ENCODE results near the gene GALNT17.

Gene GALNT17

DNA sequence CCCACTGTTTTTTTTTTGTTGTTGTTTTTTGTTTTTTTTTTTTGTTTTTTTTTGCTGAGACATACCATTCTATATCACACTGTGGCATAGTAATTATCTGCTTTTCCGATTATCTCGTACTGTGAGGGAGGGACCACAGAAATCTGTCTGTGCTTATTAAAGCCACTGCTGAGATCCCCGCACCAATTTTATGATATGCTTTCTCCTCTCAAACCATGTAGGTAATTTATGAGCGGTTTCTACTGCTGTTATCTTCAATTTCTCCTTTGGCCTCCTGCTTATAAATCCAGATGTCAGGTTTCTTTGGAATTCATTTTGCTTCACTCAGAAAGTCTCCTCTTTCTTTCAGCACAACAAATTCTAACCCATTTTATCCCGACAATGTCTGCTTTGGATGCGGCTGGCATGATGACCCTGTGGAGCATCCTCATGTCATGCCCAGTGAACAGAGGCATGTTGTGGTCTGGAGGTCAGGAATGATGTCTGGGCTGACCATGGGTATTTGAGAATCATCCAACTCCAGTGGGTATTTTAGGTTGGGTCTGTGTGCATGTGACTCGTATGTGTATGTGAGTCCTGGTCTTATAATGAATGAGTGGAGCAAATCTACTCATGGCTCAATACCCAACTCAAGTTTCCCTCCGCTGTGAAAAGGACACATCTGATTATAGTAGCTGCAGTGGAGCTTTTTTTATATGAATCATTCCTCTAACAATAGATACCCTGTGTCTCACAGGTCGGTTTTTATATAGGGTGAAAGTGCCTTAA is 213.4 kb downstream of the GALNT17 start:
- DNase-seq, result no peak

DNA sequence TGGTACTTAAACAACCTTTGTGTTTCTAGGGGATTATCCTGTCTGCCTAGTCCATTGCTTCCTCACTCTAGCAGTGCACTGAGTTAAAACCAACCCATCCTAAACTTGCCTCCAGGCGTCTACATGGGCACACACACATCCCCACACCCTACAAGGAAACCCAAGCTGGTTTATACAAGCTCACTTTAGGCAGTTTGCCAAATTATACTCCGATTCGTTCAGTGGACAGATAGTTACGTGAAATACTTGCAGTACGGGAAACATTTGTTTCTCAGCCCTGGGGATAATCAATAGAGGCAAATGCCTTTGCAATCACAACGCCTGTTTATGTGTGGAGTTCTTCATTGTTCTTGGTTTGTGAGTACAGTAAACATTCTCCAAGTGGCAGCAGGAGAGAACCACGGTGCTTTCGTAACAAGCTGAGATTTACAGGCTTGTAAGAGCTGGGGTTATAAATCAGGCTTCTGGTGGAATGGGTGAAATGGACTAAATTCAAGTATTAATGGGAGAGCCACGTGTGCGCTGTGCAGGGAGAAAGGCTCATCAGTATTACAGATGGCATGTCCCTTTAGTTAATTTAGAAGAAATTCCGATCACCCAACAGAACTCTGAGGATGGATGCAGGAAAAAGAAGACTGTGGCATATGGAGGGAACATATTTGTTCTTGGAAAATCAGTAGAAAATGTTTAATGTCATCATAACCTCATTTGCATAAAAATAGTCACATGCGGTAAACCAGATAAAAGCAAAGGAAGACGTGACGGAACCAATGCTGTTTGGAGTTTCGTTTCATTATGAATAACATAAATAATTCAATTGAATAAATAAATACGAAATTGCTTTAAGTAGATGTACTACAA is 217.1 kb downstream of the GALNT17 start:
- DNase-seq, result no peak

DNA sequence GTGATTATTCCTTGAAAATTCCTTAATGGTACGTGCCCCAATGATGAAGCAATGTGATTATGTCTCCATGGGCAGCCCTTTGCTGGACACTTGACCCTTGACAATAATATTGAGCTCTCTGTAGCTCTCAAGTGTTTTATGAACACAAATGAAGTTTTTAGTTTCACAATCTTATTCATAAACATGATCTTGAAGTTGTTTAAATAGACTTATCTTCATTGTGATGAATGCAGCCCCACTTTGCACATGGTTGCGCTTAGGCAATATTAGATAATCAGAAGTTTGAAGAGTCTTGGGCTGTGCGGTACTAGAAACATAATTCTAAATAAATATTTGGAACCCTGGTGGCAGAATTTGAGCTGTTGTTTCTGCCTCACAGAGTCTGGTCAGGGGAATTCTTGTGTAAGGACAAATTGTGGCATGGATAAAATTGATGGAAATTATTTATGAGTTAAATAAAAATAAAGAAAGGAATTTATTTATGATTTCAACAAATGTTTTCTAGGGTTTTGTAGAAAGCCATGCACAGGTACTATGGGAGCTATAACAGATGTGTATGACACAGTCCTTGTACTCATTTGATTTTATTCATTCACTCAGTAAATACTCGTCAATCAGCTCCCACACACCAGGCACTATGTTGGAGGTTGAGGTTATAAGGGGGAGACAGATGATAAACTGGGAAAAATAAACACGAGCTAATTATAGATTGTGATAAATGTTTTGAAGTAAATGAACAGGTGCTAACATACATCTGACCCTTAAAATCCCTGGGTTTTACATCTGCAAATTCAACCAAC is 217.9 kb downstream of the GALNT17 start:
- DNase-seq, result no peak

DNA sequence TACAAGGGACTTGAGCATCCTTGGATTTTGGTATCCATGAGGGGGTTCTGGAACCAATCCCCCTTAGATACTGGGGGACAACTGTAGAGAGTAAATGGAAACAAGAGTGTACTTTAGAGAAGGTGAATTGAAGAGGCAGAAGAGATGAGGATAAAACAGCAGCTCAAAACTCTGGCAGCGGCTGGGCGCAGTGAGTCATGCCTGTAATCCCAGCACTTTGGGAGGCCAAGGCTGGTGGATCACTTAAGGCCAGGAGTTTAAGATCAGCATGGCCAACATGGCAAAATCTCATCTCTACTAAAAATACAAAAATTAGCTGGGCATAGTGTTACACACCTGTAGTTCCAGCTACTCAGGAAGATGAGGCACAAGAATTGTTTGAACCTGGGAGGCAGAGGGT is 218.7 kb downstream of the GALNT17 start:
- no peak for DNase-seq

DNA sequence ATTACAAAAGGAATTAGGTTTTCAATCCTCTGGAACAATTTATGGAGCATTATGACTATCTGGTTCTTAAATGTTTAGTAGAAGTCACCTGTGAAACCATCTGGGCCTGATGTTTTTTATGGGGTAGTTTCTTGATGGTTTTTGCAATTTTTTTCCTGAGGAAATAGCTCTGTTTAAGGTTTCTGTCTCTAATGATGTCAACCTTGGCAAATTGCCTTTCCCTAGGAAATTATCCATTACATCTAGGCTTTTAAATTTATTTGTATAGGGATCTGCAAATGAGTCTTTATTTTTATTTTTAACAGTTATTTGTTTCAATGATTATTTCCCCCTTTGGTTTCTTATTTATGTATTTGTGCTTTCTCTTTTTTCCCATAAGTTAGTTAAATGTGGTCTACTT is 222.8 kb downstream of the GALNT17 start:
- DNase-seq, result no peak

DNA sequence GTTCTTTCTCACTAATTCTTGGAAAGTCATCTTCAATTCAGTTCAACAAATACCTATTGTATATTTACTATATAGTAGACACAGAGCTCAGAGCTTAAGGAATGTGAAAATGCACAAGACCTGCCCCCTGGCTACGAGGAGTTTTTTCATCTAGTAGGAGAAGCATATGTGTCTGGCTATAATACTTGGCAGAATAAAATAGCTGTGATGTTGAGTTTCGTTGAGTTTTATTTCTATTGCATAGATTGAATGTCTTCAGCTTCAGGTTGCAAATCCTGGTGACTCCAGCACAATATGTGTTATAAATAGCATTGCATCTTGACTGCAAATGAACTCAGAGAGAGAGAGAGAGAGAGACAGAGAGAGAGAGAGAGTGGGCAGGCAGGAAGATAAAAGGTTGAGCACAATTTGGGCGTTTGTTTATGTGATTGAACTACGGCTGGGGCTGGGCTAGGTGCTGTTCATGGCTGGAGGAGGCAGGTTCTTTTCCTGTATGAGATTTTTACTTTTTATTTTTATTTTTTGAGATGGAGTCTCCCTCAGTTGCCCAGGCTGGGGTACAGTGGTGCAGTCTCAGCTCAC is 229.6 kb downstream of the GALNT17 start:
- DNase-seq, result no peak

DNA sequence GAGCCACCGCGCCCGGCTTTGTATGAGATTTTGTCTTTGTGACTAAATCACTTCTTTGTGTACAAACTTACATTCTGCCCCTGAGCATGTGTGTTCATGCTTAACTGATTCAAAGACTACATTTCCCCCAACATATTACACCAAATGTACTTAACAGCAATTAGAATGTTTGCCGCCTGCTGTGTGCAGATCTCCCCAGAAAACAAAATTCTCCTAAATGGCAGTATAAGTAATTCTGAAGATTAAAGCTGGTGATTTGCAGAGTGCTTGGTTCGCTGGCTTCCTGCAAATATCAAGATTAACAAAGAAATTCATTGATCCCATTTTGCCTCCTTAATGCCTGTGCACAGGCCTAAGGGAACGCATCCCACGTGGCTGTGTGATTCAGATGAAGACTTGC is 230.3 kb downstream of the GALNT17 start:
- no peak for DNase-seq

DNA sequence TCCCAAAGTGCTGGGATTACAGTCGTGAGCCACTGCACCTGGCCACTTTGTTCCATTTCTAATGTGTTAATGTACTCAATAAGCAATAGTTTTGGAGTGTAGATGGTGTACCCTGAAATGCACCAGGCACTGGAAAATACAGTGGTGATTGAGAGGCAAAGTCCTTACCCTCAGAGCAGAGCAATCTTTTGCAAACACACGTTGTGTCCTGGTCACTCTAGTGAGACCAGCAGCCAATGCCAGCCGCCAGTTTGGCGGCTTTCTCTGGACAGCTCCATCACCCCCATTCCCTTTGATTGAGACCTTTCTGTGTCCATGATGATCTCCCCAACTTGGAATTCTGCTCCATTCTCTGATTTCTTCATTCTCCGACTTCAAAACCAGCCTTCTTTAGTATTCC is 231.3 kb downstream of the GALNT17 start:
- DNase-seq, result no peak

DNA sequence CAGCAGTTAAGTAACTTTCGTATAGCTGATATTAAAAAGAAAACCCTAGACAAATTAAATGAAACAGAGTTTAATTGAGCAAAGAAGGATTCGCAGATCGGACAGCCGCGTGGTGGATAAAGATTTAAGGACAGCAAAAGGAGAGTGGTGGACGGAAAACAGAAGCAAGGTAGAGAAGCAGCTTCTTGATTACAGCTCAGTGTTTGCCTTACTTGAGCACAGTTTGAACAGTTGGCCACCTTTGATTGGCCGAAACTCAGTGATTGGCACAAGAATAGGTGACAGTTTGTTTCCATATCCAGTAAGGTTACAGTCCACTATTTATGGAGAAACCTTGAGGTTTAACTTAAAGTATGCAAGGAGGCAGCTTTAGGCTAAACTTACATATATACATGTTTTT is 231.7 kb downstream of the GALNT17 start:
- no peak for DNase-seq

DNA sequence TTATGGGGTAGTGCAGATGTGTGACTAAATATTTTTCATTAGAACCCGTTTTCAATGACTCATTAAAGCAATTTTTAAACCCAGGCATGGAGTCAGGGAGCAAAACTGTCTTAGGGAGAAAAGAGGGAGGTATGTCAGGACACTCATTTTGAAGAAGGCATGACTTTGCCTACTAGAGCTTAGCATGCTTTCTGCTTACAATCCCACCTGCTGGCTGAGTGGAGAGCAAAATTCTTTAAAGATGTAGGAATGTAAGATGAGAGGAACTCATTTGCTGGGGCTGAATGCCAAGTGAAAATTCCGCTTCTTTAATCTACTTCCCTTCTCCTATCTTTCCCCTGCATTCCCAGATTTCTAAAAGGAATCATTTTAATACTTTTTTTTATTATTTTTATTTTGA is 232.6 kb downstream of the GALNT17 start:
- no peak for DNase-seq

DNA sequence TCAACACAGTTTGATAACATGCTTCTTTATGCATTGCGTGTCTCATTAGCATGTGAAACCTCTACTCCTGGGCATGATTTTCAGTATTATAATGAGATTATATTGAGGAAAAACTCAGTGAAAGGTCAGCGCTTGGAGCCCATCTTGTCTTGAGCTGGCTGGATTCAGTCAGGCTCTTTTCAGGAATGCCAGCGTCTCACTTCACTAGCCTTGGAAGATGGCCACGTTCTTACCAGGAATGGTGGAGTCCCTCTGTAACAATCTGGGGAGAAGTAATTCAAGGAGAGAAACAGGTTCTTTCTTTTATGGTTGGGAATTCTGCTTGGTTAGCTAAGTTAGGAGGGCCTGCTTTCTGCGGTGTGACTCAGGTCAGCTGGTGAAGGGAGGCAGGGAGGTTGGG is 241.0 kb downstream of the GALNT17 start:
- no peak for DNase-seq

DNA sequence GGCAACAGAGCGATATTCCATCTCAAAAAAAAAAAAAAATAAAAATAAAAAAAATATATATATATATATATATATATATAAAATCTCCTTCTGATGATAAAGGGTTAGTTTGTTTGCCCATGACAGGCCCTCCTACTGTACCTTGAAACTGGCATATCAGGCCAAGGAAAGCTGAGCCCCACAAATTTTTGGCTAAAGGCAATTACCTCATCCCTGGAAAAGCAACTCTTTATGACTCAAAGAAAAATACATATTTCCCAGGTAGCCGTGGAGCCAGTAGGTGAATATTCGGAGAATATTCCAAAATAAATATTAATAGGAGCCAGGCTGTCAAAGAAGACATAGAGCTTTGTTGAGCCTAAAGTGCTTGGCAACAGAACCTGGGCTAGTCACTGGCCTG is 245.1 kb downstream of the GALNT17 start:
- DNase-seq, result no peak

DNA sequence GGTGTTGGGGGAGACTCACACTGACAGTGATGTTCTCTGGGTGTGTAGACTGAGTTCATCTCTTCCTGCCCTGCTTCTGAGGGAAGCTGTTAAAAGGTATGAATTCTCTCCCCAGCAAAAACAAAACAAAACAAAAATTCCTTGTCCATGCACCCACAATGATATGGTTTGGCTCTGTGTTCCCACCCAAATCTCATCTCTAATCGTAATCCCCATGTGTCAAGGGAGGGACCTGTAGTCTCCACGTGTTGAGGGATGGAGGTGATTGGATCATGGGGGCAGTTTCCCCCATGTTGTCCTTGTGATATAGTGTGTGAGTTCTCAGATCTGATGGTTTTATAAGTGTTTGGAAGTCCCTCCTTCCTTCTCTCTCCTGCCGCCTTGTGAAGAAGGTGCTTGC is 245.5 kb downstream of the GALNT17 start:
- DNase-seq, result no peak

DNA sequence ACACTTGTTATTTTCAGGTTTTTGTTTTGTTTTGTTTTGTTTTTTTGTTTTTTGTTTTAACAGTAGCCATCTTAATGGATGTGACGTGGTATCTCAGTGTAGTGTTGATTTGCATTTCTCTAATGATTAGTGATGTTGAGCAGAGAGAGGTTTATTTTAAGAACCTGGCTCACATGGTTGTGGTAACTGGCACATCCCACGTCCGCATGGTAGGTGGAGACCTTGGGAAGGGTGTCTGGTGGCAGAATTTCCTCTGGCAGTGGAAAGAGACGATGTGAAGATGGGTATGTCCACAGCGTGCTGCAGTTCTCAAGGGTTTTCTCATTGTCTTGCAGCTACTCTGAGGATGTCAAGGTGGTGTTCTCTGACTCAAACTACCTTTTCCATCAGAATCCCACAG is 252.2 kb downstream of the GALNT17 start:
- DNase-seq, result no peak

DNA sequence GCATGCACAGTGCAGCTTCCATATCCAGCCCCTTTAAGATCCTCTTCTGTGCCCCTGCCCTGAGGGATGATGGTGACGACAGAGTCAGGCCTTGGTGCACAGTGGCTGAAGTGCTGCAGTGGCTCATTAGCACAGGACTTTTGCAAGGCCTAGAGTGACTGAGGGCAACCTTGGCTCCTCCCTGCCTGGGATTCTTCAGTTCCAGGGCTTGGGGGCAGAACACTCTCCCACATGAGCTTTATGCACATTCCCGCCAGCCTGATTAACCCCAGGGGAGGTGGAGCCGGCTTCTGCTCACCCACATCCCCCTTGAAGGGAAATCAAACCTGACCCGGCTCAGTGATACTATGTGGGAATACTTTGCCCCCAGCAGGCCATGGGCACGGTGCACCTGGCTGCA is 253.4 kb downstream of the GALNT17 start:
- no peak for DNase-seq

DNA sequence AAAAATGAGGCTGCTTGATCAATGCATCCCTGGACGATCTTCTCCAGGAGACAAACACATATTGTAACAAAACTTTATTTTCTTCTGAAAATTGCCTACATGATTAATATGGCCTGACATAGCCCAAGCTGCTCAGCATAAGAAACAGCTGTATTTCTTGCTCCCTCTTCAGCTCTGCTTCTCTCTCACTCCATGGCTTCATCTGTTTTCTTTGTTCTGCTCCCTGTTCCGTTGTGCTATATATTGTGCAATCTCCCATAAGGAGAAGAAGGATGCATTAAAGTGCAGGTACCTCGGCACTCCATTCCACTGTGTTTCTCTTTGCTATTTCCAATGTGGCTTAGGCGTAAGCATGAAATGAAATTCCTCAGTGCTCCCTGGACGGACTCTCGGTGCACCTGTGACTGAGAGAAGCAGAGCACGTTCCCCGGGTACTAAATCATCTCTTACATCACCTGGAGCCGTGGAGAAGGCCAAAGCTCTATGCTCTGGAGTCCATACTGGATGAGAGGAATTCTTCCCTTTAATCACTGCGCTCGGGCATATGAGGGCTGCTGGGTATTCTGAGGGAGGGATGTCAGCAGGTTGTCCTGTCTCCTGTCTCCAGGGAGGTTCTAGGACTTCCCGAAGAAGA is 254.3 kb downstream of the GALNT17 start:
- DNase-seq, result no peak

DNA sequence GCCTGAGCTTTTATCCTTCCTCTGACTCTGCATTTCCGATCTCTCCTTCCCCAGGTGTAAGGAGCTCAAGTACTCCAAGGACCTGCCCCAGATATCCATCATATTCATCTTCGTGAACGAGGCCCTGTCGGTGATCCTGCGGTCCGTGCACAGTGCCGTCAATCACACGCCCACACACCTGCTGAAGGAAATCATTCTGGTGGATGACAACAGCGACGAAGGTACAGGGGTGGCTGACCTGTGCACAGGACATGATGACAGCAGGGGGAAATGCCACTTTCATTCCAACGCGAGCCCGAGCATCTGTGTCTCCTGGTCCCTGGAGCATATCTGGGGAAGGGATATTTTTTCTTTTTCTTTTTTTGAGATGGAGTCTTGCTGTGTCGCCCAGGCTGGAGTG is 256.2 kb downstream of the GALNT17 start:
- DNase-seq, result no peak

DNA sequence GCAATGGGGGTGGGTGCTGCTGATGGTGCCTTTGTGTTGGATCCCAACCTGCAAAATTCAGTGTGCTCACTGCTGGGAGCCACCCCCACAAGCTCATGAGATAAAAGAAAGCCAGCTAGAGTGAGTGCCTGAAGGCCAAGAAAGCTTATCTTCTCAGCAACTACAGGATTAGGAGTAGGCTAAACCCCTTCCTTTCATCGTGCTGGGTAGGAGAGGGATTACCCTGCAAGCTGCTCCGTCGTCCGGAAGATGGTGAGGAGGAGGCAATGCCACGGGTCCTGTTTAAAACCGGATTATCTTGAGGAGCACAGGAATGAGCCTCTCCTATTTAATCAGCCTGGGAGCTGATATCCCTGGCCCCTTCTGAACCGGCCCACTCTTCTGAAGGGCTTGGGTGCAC is 258.0 kb downstream of the GALNT17 start:
- DNase-seq, result no peak

DNA sequence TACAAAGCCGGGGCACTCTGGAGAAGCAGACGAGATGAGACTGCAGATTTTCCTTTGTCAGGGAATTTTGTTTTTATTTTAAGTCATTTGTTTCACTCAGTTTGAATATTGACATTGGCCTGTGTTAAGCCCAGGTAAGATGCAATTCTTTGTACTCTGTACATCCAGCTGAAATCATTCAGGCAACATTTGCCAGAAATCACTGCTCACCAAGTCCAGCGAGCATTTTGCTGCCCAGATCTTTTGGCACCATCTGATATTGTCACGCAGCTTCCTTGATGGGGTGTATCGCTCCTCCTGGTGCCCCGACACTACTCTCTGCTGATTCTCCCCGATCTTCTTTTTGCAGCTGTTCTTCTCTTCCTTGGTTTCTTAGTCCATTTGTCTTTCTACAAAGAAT is 261.7 kb downstream of the GALNT17 start:
- no peak for DNase-seq

DNA sequence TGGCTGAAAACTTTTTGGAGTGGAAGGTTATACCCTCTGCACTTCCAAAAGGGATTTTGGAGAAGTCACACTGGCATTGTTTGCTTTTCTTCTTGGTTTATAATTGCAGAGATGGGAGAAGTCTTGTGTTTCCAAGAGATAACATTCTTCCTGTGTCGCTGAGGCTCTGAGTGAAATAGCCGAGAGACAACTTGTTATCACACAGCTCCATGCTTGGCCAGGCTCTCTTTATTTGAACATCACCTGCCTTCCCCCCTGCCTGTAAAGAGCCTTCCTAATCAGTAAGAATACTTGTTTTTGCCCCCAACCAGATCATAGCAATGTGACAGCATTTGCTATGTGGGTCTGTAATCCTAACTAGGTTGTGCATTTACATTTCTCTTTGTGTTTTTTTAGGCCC is 270.7 kb downstream of the GALNT17 start:
- no peak for DNase-seq

DNA sequence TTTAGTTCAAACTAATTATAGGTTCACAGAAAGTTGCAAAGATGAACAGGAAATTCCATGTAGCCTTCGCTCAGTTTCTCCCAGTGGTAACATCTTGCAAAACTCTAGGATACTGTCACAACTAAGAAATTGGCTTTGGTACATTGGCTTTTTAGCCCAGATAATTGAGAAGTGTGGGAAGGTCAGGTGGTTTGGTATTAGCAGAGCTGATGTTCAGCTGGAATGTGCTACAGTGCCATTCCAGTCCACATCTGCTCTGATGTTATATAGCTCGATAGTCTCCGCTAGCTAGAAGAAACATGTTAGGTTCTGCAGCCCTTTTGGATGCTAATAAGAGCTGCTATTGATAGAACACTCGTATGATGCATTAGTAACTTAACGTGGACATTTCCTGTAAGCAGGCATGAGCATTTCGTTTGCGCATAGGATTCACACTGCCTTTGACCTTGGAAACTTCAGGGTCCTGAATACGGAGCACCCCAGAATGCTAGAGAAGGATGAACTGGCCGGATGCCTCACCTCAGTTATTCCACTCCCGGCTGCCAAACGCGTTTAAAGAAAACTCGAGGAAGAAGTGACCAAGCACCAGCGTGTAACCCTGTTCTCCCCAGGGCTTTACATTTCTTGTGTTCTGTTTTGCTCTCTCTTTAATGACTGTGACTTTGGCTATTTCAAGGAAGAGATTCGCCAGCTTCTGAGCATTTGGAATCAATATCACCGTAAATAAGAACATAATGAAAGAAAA is 271.4 kb downstream of the GALNT17 start:
- no peak for DNase-seq
